ENCODE measurements around the gene PLA2G10.
"Not testable (repeated sequence)": the region's sequence is repeated elsewhere in the genome, so short reads cannot be mapped to it uniquely, and the experiment has no call there.

PLA2G10 gene

DNA sequence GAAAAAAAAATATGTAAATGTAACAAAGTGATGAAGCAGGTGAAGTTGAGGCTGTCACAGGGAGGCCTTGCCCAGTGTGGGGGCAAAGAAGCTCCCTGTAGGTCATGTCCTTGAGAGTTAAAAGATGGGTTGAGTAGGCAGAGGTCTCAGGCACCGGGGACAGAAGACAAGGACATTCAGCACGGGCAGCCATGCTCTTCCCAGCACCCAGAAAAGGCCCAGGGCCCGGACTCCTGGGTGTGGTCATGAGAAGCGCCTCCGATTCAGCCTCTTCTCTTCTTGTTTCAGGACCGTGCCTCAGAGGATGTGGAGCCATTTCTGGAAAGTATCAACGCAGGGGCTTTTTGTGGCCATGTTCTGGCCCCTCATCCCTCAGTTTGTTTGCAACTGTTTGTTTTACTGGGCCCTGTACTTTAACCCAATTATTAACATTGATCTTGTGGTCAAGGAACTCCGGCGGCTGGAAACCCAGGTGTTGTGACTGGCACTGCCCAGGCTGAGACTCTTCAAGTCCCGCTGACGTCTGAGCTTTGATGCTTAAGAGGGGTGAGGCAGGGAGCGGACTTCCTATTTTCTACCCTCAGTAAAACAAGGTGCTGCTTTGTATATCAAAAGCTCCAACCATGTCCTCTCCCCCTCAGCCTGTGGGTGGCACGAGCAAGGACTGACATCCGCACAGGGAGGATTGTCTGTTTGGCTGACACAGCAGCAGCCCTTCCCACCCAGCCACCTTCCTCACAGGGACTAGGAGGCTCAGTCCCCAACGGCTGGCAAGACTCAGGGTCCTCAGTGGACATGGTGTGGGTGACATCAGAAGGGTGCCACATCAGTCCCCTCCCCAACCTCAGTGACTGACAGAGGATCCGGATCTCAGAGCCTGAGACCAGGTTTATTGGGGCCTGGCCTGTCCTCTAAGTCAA, 26.5 kb downstream of the PLA2G10 start:
- DNase-seq (ENCODE audit: low read depth) = no peak

DNA sequence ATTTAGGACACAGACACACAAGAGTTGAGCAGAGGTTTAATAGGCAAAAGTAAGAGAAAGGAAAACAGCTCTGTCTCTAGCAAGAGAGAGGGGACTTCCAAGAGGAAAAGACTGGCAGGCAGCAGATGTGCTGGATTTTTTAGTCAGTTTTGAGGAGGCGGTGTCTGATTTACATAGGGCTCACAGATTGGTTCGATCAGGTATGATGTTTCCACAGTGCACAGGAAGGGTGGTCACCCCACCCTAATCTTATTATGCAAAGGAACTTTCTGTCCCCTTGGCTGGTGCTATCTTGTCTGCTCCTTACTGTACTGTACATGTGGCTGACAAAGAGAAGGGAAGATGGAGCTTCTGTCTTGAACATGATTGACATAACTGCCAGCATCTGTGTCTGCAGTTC, 36.0 kb downstream of the PLA2G10 start:
- DNase-seq (ENCODE audit: low read depth) = no peak

GRCh38 chr16:14652726-14653125, 41.4 kb downstream of the PLA2G10 start:
- DNase-seq (ENCODE audit: low read depth) = no peak

GRCh38 chr16:14650629-14651028, 43.5 kb downstream of the PLA2G10 start:
- no peak for DNase-seq (ENCODE audit: low read depth)

- DNase-seq (ENCODE audit: low read depth) = no peak
Observed at GRCh38 chr16:14649816-14650215, 44.3 kb downstream of the PLA2G10 start.

DNA sequence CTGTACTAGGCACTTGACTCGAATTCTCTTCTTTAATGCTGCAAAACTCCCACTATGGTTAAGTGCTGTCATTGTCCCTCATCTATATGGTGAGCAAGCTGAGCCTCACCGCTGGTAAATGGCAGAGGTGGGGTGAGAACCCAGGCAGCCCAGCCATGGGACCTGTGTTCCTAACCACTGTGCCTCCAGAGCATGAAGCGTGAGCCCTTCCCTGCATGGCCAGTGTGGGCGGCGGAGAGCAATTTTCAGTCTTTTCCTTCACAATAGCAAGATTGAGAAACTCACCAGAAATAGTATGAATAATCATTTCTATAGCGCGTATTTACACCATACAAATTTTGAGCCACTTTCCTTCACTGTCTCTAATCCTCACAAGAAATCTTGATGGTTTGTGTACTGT, 52.2 kb downstream of the PLA2G10 start:
- no peak for DNase-seq (ENCODE audit: low read depth)

DNA sequence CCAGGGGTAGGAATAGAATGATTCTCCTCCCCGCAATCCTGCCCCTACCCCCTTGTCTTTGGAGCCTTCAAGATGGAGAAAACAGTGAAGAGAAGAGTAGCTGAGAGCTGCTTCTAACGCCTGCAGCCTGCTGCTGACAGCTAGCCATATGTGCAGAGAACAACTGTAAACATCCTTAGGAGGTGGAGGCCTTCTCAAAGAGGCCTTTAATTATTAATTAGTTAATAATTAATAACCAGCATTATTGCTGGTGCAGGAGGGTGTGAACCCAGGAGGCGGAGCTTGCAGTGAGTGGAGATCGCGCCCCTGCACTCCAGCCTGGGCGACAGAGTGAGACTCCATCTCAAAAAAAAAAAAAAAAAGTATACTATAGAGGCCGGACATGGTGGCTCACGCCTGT, 52.9 kb downstream of the PLA2G10 start:
- no peak for DNase-seq (ENCODE audit: low read depth)

DNA sequence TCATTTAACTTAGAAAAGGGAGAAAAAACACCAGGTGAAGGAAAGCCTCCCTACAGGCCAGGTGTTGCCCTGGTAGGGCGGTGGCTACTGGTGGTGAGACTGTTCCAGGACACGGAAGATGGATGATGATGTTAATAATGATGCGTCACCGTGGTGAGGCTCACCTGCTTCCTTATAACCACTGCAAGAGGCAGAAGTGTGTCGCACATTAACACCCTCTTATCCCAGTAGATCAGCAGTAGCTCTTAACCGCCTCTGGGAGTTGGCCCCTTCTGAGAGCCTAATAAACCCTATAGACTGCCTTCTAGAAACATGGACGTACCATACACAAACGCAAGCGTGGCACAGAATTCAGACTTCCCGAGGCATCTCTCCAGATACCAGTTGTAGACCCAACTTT, 53.6 kb downstream of the PLA2G10 start:
- DNase-seq (ENCODE audit: low read depth) = no peak

DNA sequence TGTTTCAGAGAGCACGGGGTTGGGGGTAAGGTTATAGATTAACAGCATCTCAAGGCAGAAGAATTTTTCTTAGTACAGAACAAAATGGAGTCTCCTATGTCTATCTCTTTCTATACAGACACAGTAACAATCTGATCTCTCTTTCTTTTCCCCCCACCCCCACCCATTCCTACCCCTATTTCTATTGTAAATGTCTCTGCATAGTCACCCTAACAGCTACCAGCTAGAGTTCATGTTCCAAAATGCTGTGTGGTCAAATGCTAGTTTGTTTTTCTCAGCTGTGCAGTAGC, 57.2 kb downstream of the PLA2G10 start:
- not testable (repeated sequence) for DNase-seq (ENCODE audit: low read depth)

DNA sequence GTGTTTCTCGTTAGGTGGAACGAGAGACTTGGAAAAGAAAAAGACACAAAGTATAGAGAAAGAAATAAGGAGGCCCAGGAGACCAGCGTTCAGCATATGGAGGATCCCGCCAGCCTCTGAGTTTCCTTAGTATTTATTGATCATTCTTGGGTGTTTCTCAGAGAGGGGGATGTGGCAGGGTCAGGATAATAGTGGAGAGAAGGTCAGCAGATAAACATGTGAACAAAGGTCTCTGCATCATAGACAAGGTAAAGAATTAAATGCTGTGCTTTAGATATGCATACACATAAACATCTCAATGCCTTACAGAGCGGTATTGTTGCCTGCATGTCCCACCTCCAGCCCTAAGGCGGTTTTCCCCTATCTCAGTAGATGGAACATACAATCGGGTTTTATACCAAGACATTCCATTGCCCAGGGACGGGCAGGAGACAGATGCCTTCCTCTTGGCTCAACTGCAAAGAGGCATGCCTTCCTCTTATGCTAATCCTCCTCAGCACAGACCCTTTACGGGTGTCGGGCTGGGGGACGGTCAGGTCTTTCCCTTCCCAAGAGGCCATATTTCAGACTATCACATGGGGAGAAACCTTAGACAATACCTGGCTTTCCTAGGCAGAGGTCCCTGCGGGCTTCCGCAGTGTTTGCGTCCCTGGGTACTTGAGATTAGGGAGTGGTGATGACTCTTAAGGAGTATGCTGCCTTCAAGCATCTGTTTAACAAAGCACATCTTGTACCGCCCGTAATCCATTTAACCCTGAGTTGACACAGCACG, 57.7 kb downstream of the PLA2G10 start:
- DNase-seq (ENCODE audit: low read depth) = not testable (repeated sequence)

GRCh38 chr16:14635395-14636165, 58.5 kb downstream of the PLA2G10 start:
- no peak for DNase-seq (ENCODE audit: low read depth)

DNA sequence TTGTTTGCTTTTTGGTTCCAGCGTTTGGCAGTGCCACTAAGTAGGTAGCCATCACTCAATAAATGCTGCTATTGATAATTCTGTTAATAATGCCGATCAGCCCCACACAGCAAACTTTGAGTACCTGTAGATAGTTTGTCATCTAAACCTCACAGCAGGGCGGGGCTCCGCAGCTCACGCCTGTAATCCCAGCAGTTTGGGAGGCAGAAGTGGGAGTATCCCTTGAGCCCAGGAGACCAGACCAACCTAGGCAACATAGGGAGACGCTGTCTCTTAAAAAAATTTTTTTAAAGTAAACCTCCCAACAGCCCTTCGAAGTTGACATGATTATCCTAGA, 59.8 kb downstream of the PLA2G10 start:
- DNase-seq (ENCODE audit: low read depth) = no peak

DNA sequence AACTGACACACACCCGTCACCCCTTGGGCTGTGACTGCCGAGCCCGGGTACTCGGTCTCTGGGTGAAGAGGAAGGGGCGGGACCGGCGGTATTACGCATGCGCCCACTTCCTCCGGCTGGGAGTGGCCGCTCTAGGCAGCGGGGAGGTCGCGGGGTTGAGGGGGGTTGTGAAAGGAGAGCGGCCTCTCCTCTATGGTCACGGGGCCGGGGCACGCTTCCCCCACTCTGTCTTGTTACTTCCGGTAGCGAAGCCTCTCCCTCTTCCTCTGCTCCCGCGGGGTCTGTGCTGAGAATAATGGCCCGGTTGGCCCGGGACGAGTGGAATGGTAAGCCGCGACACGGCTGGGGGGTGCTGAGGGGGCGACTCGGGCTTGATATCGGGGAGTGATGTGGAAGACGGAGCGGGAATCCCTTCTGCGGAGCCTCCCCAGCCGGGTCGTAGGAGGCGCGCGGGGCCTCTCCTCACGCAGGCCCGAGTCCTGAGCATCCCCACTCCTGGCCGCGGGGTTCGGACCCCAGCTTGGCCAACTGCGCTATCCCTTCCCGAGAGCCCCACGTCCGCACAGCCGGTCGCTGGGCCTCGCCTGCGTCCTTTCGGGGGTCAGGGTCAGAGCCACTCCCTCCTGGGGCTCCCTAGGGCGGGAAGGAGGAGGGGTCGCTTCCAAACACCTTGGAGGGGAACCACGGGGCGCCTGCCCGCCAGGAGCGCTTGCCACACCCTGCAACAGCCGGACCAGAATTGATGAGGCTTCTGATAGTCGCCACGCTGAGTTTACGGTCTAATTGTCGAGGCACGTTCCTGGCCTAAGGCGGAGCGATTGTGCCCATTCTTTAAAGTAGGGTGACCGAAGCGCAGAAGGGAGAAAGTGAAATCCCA, 61.2 kb downstream of the PLA2G10 start, which contains the start of gene BFAR:
TSS of gene BFAR (plus strand) at position 259 of the 877 bp plus-strand sequence. CDS start 11,396 bp downstream, outside the sequence.
- DNase-seq (ENCODE audit: low read depth) = peak; percentile 70

DNA sequence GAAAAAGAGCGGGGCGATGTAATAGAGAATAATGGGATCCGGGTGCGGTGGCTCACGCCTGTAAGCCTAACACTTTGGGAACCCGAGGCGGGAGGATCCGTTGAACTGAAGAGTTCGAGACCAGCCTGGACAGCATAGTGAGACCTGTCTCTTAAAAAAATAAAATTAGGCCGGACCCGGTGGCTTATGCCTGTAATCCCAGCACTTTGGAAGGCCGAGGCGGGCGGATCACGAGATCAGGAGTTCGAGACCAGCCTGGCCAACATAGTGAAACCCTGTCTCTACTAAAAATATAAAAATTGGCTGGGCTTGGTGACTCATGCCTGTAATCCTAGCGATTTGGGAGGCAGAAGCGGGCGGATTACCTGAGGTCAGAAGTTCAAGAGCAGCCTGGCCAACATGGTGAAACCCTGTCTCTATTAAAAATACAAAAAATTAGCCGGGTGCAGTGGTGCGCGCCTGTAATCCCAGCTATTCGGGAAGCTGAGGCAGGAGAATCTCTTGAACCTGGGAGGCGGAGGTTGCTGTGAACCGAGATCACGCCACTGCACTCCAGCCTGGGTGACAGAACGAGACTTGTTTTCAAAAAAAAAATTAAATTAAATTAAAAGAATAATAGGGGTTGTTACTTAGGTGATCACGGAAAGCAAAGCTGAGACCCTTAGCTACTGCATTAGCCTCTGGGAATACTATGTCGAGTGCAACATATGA, 63.3 kb downstream of the PLA2G10 start:
- not testable (repeated sequence) for DNase-seq (ENCODE audit: low read depth)

DNA sequence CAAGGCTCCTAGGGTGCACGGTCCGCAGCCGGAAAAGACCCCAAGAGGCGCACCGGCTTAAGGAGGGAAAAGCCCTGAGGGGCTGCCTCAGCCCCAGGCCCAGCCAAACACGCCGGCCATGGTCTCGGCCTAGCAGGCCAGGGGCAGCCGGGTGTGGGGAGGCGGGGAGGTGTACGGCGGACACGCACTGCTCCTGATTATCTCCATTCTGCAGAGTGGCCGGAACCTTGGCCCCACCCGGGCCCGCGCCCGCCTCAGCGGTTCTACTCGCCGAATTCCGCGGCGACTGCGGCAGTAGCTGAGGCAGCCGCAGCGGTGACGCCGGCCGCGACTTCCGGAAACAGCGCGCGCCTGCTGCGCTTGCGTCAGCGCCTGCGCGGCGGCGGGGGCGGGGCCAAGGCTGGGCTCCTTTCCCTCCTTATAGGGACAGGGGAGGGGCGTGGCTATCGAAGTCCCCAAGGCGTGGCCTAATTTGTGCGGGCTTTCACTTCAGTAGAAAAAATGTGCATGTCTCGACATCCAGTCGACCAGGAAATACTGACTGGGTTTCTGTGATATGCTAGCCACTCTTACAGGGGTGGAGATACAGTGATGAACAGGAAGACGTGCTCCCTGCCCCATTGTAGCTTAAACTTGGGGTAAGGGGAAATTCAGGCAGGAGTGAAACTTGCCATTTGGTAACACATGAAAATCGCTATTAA, 64.0 kb downstream of the PLA2G10 start, which contains the start of gene PARN:
TSS of gene PARN (minus strand) at position 342 of the 701 bp plus-strand sequence. CDS start at position 207, 135 bp downstream.
- peak; percentile 87 for DNase-seq (ENCODE audit: low read depth)

DNA sequence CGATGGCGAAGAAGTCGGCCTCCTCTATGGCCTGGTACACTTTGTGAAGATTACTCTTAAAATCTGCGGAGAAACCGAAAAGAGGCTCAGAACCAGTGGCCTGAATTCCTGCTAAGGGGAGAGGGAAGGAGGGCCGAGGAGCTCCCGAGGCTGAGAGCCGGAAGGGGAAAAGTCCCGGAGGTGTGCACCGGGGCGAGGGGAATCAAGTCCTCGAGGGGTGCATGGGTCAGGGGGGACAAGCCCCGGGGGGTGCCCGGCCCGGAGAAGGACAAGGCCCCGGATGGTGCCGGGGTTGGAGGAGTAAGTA, 64.5 kb downstream of the PLA2G10 start:
- no peak for DNase-seq (ENCODE audit: low read depth)

GRCh38 chr16:14628806-14629611, 65.1 kb downstream of the PLA2G10 start:
- no peak for DNase-seq (ENCODE audit: low read depth)

- no peak for DNase-seq (ENCODE audit: low read depth)
Observed at GRCh38 chr16:14627078-14627477, 67.0 kb downstream of the PLA2G10 start.

All from non-pigmented ciliary epithelial cell (primary cell).